CD4-positive, alpha-beta T cell treated with Interleukin-17A for 4 hours (primary cell): ENCODE measurements around the gene SLC22A5.

Source experiments
- DNase-seq: peaks from one replicate; pipeline ENCODE4 v3.0.0-alpha.2; 2020; ENCODE audit warnings: mixed read lengths

Gene SLC22A5

DNA sequence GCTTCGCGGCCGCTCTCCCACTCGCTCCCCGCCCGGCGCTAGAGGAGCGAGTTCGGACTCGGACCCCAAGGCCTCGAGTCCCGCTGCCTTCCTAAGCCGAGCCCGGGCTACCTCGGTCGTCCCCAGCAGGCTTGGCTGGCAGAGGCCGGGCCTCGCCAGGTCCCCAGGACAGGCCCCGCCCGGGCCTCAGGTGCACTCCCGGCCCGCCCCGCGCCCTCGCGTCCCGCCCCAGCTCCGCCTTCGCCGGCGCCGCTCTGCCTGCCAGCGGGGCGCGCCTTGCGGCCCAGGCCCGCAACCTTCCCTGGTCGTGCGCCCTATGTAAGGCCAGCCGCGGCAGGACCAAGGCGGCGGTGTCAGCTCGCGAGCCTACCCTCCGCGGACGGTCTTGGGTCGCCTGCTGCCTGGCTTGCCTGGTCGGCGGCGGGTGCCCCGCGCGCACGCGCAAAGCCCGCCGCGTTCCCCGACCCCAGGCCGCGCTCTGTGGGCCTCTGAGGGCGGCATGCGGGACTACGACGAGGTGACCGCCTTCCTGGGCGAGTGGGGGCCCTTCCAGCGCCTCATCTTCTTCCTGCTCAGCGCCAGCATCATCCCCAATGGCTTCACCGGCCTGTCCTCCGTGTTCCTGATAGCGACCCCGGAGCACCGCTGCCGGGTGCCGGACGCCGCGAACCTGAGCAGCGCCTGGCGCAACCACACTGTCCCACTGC lies at the start of gene SLC22A5:
TSS of gene SLC22A5 (plus strand) at position 237 of the 707 bp plus-strand sequence. CDS start at position 500, 263 bp downstream.
- DNase-seq = peak; percentile 80

DNA sequence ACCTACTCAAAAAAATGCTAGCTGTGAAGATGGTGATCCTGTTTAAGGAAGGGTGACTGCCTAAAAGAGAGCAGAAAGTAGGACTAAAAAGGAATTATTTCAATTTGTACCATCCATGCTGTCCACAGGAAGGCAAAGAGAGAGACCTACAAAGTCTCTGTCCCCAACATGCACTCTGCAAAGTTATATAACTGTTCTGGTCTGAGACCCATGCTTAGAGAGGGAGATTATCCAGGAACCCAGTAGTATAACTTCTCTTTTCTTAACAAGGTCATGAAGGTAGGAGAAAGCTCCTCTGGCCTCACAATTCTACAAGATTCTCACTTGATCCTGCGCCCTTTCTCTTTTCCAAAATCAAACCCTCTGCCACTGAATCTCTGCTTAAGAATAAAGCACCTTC lies 49.5 kb upstream of the SLC22A5 start:
- no peak for DNase-seq

DNA sequence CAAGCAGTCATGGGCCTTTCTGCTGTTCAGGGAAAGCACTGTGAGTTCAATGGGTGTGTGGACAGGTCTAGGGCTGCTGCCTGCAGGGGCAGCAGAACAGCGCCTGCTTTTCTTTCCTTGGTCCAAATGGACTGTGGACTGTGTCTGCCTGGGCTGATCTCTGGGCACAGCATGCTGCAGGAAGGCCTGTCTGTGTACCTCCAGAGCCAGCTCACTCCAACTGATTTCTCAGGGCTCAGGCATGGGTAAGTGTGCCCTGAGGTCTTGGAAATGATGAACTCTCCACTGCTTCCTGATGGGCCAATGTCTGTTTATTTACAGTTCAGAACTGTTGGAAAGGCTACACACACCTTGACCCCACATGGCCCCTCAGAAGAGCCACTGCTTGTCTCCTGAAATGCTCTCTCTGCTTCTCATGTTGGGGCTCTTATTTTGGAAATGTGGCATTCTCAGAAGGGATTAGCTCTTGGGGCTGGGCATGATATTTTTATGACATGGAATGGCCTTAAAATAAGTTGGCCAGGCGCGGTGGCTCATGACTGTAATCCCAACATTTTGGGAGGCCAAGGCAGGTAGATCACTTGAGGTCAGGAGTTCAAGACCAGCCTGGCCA lies 48.3 kb upstream of the SLC22A5 start:
- no peak for DNase-seq

DNA sequence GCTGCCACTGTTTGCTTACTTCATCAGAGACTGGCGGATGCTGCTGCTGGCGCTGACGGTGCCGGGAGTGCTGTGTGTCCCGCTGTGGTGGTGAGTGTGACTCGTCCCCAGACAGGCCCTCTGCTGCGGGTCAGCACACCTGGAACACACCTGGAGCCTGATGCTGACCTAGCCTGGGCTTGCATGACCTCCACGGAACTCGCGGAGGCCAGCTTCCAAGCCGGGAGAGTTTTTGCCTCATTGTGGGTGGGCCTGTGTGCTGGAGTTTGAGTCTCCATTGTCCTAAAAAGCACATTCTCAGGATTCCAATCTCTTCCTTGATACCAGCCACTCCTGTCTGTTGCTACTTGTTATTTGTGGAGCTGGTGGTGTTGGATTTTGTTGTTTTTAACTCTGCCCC lies 47.2 kb upstream of the SLC22A5 start:
- DNase-seq = no peak

DNA sequence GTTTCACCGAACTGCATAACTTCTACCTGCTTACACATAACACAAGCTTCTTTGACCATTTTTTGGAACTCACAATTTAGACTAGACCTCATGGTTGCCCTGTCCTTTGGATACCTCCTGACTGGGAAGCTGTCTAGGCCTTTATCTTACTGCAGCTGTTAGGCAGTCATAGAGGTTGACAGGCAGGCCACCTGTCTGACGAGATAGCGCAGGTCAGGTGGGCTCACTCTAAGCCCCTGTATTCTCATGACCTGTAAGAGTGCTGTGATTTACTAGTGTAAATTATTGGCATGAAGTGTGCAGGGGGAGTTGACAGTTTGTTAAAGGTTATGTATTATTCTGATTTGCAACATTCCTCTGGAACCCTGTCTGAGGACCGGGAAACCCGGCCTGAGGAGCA lies 46.3 kb upstream of the SLC22A5 start:
- no peak for DNase-seq

DNA sequence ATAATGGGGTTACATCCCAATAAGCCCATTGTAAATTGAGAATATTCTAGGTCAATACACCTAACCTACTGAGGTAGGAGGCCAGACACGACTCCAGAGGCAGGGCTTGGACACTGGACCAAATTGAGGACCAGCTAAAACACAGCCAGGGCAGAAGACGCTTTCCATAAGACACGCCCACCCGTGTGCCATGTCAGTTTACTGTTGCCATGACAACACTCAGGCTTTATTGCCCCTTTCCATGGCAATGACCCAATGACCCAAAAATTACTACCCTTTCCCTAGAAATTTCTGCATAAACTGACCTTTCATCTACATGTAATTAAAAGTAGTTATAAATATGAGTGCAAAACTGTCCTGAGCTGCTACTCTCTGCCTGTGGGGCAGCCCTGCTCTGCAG lies 43.8 kb upstream of the SLC22A5 start:
- no peak for DNase-seq

DNA sequence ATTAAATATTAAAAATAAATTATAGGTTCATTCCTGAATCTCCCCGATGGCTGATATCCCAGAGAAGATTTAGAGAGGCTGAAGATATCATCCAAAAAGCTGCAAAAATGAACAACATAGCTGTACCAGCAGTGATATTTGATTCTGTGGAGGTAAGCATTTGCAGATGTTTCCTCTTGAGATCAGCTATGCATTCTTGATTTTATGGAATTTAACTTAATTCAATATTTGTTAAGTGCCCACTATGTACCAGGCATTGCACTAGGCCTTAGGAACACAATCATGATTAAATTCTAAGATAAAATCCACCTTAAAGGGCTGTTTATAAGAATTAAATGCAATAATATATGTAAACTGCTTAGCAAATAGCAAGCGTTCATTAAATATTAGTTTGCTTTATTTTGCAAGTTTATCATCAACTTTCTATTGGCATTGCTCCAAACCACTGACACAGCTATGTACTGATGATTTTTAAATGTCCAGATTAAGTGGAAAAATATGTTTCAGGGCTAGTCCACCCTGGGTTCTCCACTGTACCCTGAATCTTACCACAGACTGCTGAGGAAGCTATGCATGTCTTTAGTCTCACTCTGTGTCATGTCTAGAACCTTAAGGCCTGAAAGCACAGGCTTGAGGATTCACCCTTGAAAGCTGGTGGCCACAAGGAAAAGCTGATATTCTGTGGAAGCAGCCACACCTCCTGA lies 42.1 kb upstream of the SLC22A5 start:
- DNase-seq = no peak

DNA sequence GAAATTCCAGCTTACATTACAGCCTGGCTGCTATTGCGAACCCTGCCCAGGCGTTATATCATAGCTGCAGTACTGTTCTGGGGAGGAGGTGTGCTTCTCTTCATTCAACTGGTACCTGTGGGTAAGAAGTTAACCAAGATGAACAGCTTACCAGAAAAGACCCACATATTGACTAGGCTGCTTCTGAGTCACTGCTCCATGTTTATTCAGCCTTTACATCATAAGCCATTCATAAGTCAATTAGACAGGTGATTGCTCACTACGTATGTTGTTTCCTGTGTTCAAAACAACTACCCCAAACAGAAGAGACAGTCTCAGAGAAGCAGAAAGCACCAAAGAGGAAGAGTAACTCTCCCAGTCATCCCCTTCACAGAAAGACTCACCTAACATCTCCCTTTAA lies 34.7 kb upstream of the SLC22A5 start:
- no peak for DNase-seq

DNA sequence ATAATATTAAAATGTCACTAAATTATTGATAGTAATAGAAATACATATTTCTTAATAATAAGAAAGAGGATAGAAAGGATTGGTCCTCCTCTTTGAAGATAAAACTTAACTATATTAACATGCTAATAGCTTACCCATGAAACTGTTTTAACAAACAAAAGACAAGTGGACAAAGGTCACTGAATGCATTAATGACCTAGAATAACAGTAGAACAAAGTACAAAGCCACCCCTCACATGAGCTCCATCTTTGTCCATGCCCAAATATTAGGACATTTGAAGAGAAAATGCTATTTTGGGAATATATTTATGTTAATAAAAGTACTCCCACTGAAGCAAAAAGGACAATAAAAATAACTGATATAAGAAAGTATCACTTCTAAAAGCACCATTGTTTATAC lies 34.1 kb upstream of the SLC22A5 start:
- DNase-seq = no peak

DNA sequence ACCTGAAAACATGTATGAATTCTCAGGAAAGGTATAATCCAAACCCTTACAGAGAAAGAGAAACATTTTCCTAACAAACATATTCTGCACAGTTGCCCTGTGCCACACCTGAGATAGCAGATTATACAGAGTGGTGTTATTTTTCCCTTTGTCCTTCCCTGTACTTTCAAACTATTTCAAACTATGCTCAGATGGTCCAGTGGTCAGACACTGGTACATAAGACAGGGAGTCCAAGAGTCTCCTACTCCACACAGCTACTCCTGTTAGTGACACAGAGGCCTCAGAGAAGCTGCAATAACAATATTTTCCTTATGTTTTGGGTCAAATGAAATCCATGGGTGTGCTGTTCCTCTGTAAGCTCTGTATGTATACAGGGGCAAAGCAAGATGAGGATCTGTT lies 30.0 kb upstream of the SLC22A5 start:
- no peak for DNase-seq

DNA sequence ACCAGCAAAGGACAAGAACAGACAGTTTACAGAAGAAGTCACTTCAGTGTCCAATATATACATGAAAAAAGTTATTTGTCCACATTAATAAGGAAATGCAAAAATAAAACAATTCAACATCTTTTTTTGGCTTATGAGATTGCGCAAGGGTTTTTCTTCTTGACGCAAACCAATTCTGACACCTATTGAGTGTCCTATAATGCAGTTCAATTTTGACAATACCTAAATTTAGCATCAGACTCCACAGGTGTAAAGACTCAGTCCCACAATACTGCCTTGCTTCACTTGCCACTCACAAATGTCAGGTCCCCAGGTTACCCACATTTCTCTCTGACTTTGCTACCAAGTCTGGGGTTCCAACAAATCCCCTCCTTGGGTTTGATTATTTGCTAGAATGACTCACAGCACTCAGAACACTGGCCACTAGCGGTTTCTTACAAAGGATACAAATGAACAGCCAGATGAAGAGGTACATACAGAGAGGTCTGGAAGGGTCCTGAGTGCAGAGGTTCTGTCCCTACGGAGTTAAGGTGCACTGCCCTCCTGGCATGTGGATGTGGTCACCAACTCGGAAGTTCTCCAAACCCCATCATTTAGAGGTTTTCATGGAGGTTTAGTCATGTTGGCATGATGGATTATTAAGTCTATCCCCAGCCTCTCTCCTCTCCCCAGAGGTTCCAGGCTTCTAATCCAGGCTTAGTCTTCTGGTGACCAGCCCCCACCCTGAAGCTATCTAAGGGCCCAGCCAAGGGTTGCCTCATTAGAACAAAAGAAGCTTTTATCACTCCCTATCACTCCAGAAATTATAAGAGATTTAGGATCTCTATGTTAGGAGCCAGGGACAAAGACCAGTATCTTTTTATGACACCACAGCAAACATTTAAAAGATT lies 27.0 kb upstream of the SLC22A5 start:
- no peak for DNase-seq

DNA sequence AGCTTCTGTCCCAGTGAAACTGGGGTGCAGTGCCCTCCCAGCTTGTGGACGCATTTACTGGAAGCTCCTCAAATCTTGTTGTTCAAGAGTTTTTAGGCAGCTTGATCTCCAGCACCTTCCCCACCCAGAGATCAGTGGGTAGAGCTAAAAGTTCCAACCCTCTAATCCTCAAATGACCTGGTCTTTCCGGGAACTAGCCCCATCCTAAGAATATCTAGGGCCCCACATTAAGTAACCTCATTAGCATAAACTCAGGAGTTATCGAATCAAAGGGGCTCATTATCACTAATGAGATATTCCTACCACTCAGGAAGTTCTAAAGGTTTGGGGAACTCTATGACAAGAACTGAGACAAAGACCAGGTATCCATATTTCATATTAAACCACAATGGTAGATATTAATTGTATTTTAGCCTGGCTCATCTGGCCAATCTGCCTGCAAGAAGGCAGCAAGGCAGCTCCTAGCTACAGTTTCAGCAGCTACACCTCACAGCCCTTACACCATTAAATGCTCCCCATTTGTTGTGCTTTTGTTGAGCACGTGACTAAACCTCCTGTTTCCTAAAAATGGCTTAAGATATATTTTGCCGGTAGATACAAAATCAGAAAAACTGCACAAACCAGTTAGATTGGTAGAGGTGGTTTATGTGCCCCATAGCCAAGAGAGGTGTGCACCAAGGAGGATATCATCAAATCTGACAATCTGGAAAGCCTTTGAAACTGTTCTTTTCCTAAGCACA lies 24.6 kb upstream of the SLC22A5 start:
- DNase-seq = no peak

DNA sequence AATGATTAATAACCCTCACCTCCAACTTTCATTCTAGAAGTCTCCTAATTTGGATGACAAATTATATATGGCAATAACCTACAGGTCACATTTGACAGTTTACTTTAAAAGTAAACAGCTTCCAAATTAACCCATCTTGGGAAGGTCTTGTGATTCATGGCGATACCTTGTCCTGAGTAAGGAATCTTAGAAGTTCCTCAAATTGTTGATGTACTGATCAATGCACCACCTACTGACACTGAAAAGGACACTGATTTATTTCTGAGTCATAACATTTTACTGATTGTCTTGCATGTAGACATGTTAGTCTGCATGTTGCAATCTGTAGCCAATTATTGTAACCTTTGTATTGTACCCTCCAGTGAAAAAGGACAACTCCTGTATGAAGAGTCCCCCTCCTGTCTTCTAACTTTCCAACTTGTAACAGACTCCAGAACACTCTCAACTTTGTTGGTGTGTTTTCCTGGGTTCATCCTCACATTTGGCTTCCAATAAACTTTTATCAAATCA lies 16.0 kb upstream of the SLC22A5 start:
- no peak for DNase-seq

DNA sequence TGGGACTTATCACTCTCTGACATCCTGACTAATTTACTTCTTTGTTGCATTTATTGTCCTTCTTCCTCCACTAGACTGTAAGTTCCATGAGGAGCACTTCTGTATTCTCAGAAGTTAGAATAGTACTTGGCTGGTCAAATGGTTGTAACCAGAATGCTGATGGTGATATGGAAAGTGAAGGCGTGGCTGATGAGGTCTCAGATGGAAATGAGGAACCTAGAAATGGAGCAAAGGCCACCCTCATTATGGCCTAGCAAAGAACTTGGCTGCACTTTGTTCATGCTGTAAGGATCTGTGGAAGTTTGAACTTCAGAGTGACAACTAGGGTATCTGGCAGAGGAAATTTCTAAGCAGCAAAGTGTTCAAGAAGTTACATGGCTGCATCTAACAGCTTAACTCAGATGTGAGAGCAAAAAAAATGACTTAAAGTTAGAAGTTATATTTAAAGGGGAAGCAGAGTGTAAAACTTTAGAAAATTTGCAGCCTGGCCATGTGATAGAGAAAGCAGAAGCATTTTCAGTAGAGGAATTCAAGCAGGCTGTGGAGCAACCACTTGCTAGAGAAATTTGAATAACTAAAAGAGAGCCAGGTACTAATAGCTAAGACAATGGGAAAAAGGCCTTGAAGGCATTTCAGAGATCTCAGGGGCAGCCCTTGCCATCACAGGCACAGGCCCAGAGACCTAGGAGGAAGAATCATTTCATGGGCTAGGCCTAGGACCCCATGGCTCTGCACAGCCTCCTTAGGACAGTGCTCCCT lies 14.9 kb upstream of the SLC22A5 start:
- DNase-seq = no peak

DNA sequence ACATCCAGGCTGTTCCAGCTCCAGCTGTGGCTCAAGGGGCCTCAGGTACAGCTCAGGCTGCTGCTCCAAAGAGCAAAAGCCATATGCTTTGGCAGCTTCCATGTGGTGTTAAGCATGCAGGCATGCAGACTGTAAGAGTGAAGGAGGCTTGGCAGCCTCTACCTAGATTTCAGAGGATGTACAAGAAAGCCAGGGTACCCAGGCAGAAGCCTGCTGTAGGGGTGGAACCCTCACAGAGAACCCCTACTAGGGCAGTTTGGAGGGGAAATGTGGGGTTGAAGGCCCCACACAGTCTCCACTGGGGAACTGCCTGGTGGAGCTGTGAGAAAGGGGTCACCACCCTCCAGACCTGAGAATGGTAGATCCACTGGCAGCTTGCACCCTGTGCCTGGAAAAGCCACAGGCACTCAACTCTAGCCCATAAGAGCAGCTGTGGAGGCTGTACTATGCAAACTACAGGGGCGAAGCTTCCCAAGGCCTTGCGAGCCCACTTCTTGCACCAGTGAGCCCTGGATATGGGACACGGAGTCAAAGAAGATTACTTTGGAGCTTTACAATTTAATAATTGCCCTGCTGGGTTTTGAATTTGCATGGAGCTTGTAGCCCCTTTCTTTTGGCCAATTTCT lies 14.3 kb upstream of the SLC22A5 start:
- no peak for DNase-seq

DNA sequence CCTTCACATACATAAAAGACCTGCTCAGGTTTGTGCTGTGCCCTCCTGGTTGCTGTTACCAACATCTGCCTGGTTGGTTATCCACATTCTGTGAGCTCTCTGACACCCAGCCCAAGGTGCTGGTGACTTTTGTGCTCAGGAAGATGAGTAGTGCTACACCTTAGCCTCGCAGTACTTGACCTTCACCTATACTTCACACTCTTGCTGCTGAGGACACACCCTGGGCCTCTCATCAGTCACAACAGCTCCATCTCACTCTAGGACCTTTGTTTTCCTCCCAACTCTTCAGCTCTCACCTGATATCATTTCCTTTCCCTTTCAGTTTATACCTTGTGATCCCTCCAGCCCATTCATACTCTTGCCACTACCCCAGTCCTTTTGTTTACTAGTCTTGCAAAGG lies 10.7 kb upstream of the SLC22A5 start:
- no peak for DNase-seq

DNA sequence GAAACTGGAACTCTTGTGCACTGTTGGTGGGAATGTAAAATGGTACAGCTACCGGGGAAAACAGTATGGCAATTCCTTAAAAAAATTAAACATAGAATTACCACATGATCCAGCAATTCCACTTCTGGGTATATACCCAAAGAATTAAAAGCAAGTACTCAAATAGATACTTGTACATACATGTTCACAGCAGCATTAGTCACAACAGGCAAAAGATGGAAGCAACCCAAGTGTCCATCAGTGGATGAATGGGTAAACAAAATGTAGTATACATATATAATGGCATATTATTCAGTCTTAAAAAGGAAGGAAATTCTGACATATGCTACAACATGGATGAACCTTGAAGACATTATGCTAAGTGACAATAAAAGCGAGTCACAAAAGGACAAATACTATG lies 7.4 kb upstream of the SLC22A5 start:
- DNase-seq = no peak

DNA sequence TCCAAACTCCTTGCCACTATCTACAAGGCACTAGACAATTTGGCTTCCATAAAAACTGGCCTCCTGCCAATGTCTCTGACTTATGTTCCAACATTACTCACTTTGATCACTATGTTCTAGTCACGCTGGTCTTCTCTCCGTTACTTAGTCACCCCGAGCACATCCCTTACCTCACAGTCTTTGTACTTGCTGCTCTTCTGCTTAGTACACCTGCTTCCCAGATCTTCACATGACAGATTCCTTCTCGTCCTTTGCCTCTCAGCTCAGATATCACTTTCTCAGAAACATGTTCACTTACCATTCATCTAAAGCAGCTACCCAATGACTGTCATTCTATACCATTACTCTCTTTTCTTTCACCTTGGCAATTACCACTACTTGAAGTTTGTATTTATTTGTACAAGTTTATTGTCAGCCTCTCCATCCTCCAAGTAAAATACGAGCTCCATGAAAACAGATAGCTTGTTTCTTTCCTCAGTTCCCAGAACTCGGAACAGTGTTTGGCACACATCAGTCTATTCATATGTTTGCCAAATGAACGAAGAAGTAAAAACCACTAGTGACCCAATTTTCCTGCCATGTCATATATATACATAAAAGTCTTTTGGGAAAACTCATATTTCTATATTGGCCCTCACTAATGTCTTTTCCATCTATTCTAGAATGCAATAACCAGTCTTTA lies 5.9 kb upstream of the SLC22A5 start:
- no peak for DNase-seq

DNA sequence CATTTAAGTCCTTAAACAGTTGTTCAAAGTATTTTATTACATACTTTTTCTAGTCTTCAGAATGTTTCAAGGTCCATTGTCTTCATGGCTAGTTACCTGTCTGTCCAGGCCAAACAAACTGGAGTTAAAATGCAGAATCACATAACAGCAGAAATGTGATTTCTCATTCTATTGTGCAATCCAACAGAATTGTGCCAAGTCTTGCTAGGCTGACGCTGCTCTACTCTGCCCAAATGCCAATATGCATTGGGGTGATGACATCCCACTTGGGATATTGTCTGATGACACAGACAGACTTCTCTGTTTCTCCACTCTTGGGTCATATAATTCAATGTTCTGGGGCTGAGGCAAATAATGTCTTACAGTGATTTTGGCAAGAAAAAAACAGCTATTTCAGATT lies 5.2 kb upstream of the SLC22A5 start:
- DNase-seq = no peak

DNA sequence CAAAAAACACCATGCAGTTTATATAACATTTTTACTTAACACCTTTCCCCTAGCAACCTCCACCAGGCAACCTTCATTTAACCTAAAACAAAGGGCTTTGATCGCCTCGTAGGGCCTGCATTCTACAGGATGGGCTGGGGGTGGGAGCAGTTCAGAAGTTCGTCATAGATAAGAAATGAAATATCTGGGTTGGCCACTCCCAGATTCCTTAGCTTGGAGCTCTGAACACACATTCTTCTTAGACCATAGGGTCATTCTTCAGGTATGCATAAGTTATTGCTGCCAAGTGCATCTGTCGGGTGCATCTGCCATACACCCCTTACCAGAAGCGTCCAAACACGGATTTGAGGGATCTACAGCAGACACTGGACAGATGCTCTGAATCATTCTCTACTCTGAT lies 4.3 kb upstream of the SLC22A5 start:
- DNase-seq = no peak
